Activated gamma-delta T cell treated with anti-CD3 and anti-CD28 coated beads, Interleukin-2, amount 50 U/mL, for 16 hours (primary cell): ENCODE results near the gene FEM1C.

Experiments used
- DNase-seq: peaks from one replicate; pipeline ENCODE4 v3.0.0-alpha.2; 2020; ENCODE audit warnings: low read depth

Gene FEM1C, protein sequence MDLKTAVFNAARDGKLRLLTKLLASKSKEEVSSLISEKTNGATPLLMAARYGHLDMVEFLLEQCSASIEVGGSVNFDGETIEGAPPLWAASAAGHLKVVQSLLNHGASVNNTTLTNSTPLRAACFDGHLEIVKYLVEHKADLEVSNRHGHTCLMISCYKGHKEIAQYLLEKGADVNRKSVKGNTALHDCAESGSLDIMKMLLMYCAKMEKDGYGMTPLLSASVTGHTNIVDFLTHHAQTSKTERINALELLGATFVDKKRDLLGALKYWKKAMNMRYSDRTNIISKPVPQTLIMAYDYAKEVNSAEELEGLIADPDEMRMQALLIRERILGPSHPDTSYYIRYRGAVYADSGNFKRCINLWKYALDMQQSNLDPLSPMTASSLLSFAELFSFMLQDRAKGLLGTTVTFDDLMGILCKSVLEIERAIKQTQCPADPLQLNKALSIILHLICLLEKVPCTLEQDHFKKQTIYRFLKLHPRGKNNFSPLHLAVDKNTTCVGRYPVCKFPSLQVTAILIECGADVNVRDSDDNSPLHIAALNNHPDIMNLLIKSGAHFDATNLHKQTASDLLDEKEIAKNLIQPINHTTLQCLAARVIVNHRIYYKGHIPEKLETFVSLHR

DNA sequence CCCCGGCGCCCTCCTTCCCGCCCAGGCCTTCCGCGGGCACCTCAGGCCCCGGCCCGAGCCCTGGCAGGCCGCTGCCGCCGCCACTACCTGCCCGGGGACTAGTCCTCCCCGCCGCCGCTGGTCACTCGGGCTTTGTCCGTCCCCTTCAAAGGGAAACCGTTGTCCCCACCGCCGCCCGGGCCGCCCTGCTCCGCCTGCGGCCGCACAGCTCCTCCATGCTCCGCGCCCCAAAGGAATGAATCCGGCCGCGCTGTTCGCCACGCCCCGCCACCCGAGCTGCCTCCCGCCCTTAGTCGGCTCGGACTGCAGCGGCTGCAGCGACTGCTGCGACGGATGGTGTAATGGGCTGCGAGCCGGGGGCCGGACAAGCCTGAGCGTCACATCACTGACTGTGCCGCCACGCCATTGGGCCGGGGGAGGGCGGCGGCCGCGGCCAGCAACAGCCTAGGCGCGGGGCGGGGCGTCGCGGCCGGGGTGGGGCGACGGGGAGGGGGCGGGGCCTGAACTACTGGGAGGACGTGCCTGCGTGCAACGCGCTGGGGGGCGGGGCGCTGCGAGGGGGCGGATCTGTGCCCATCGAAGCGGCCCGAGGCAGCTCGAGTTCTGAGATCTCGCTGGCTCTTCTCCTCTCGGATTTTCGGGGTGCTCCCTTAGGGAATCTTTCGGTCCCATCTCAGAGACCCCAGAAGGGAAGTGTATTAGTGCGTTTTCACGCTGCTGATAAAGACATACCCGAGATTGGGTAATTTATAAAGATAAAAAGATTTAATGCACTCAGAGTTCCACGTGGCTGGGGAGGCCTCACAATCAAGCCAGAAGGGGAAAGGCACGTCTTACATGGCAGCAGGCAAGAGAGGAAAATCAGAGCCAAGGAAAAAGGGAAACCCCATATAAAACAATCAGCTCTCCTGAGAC, at the start of gene FEM1C:
Gene FEM1C, minus strand, starts transcription at position 340 of the 915 bp plus-strand sequence. CDS start 1,282 bp downstream, outside the sequence.
- DNase-seq, result peak; percentile 97

DNA sequence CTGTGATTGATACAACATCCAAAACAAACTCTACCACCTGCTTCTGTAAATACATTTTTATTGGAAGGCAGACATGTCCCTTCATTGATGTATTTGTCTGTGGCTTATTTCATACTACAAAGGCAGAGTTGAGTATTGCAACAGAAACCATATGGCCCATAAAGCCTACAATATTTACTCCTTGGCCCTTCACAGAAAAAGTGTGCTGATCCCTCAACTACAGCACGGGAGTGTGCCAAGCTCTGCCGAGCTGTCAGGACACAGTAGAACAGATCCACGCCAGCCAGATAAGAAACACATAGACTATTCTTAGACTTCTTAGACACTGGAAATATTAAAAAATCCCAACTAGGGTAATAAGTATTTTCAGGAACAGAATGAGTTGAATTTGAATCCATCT, 44.5 kb upstream of the FEM1C start:
- DNase-seq, result no peak

DNA sequence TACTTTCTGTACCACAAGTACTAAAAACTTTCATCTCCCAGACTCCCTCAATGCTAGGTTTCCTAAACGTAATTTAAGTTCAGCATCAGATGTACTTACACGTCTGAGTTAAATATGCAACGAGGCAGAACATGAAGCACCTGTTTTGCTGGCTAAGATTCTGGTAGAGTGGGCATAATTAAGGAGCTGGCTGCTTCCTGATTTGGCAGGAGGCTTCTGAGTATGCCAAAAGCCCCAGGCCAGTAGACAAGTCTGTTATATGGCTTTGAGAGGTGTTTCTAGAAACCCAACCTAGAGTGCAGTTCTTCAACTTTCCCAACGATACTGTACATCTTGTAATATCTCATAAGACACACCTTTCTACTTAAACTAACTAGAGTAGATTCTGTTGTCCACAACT, 44.1 kb upstream of the FEM1C start:
- DNase-seq, result no peak

DNA sequence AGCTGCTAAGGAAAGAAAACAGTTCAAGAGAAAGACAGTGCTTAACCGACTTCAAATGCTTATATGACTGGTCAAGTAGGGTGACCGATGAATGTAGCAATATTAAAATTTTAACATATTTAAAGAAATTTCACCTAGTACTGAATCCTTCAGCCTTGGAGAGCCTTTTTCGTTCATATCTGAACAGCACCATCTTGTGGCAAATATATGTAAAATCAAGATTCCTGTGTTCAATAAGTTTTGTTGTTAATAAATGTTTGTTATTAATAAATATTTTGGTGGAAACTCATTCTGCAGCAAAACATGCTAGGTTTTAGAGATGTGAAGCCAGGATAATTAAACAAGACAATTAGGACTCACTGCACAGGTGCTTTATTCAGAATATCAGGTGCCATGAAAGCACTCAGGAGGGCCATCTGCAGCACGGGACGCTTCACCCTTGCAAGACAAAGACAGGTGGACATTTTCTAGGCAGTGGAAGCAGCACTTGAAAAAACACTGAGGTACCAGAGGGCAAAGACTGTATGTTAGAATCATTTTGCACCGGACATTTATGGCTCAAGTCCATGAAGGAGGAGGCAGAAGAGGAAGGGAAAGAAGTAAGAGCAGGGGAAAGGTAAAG, 42.1 kb upstream of the FEM1C start:
- no peak for DNase-seq

DNA sequence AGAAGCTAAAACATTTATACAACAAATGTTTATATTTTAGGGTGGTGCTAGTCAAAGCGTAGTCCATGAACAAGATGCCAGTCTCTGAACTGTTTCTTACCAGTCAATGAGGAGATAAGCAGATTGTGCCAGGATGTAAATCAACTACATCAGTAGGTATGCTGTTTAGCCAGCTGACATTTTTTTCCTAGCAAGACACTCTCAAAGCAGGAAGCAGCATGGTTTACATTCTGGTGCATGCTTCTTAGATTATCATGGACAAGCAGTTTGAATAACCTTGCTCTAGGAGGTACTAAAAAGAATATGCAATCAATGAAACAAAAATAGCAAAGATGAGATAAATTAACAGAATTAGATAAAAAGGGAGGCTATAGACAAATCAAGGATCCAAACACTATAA, 40.7 kb upstream of the FEM1C start:
- no peak for DNase-seq

DNA sequence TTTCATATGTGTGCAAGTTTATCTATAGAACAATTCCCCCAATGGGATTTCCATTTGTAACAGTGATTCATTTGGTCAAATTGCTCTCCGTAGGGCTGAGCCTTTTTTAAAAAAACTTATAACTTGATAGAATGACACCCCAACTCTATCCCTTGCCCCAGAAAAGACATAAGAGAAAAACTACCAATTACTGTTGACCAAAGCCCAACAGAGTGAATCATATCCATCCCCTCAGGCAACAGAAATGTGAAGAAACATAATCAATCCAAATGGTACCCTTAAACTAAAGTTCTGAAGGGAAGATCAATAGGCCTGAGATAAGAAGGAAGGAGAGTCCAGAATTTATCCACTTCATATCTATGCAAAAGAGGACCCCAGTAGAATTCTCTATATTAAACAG, 39.9 kb upstream of the FEM1C start:
- no peak for DNase-seq

DNA sequence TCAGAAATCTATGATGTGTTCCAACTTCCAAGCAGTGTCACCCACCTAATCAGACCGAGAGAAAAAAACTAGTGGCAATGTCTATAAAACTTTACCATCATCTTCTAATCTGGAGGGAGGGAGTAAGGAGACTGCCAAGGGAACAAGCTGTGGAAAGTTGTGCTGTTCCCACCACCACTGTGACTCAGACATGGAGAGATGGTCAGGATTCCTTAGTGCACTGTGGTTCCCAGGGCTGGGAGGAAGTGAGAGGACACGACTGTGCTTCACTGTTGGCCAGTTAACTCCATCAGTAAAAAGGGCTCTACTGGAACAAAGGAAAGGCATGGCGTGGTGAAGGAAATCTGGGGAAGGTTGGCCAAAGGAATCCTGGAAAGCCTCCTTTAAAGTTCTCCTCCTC, 38.9 kb upstream of the FEM1C start:
- no peak for DNase-seq

DNA sequence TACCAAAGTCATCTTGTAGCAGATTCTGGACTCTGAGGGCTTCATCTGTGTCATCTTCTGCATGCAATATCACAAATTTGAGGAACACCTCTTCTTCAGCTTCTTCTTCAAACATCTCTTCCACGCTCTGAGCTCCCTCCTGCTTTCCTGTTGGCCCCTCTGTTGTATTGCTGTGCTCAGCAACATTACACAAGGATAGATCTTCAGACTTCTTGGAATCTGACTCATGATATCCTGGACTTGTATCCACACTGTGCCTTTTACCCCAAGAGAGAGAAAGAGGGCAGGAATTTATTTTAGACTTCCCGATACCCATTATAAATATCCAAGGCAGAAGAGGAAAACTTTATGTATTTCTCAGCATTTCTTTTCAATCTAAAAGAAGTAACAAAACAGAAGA, 36.4 kb upstream of the FEM1C start:
- DNase-seq, result no peak

DNA sequence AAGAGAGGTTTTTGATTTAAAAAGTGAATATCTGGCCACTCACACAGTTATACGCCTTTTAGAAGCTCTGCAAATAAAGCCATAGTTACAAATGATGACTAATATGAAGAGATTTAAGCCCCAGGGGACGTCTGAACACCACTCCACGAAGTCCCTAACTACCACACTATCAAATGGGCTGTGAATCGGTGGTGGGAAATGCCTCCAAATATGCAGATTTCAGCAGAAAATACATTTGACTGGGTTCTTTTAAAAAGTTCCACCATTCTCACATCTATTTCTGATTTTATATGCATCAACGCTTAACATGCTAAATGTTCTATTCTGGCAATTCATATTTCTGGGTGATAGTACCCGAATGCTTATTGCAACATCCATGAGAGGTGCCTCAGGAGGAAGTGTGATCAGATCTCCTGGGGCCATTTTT, 35.2 kb upstream of the FEM1C start:
- no peak for DNase-seq

DNA sequence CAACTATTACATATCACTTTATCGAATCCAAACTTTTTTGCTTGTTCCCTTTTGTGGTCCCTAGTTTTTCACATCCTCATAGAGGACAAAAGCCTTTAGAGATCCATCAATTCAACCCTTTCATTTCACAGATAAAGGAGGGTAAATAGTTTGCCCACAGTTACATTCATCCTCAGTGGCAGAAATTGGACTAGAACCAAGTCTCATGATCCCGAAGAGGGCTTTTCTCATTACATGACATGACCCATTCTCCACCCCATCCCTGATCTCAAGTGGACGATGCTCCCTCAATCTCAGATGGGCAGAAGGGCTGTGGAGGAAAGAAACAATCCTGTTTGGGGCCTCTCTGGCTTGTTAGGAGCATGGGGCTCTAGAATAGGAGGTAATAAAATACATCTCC, 34.6 kb upstream of the FEM1C start:
- no peak for DNase-seq

DNA sequence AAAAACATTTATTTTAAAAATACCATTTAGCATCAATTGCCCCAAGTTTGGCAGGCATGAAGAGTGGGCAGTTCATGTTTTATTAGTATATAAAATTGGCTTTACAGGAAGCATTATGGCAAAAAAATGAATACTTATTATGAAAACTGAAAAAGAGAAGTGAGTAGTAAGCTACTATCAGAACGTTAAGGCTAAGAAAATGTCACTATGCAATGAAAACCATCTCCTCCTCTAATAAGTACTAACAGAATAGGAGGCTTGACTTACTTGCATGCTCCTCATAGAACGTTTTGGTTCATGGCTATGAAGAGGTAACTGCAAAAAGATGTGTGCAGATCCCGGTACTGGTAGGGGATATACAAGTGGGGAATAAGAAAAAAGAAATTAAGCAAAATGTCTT, 34.1 kb upstream of the FEM1C start:
- no peak for DNase-seq

DNA sequence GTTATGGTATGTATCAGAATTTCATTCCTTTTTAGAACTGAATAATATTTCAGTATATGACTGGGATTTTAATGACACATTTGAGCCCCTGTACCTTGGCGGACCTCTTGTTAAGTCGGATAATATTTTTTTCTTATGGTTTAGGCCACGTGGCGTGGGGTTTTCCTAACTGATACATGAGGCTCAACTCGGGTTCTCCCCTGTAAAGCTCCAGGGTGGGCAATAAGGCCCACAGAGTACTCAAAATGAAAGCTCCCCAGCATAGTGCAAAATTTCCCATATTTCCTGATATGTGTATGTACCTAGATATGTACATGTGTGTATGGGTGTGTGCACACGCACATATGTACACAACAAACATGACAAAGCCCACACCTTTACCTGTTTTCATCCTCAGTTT, 33.2 kb upstream of the FEM1C start:
- no peak for DNase-seq

DNA sequence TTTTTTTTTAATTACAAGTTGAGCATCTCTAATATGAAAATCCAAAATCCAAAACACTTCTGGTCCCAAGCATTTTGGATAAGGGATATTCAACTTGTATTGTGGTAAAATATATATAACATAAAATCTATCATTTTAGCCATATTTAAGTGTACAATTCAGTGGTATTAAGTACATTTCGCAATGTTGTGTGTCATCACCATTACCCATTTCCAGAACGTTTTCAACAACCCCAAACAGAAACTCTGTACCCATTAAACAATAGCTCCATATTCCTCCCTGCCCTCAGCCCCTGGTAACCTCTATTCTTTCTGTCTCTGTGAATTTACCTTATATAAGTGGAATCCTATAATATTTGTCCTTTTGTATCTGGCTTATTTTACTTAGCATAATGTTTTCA, 32.8 kb upstream of the FEM1C start:
- no peak for DNase-seq

DNA sequence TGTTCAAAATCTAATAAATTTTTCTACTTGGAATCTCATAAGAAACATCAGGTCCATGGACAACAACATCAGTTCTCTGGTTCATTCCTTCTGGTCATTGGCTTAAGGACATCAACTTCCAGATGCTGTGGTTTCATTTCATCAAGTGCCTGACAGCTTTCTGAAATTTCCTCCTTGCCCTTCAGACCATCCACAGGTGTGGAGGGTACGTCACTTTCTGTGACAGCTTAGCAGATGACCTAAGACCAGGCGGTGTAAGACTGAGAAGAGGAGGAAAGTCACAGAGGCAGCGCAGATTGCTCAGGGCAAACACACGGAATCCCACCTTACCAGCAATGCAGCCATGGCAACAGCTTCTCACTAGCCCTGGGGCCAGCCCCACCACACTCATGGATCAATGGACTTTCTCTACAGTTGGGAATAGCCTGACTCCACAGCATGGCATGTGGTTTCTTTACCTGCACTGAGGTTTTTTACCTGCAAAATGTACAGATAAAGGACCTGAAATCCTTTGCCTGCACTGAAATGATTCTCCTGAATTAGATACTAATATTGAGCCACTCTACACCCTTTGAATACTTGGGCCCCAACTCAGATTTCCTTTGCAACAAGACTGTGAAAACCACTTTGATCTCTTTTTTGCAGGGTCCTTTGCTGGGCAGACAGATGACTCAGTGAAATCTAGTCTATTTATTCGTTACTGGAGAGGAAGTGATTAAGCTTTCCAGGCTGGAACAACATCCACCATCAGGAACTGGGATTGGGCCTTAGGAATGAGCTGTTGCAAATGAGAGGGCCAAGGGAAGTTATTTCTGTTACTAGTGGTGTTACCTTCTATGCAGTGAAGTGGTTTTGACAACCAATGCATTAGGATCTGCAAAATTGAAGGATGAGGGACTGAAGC, 30.8 kb upstream of the FEM1C start:
- no peak for DNase-seq

DNA sequence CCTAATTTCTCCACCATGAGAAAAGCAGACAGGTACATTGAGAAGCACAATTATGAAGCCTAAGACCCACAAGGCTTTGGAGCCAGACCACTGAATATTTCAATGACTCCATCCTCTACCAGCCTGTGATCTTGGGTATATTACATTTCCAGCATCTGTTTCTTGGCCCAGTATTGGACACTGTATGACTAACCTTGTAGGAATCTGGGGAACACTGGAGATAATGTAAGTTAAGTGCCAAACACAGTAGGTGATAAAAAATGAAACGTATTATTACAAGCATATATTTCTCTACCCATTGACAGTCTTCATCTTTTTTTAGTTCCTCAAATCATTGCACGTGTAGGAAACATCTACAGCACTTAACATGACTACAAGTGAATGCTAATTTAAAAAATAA, 28.6 kb upstream of the FEM1C start:
- DNase-seq, result no peak

DNA sequence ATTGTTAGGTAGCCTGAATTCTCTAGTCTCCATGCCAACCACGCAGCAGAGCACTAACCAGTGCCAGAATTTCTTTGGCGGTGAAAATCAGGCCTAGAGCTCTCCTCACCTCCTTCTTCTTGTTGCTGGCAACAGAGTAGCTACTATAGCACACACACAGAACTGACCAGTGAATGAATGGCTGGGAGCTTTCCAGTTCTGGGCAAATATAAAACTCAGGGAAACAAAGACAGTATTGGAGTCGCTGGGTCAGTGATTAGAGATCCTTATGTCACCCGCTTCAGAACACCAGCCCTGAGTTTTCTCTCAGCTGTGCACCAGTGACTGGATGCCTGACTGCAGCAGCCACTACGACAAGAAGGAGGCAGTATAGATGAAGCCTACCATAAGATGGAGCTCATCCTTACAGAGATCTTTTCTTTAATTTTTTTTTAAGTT, 26.9 kb upstream of the FEM1C start:
- no peak for DNase-seq

DNA sequence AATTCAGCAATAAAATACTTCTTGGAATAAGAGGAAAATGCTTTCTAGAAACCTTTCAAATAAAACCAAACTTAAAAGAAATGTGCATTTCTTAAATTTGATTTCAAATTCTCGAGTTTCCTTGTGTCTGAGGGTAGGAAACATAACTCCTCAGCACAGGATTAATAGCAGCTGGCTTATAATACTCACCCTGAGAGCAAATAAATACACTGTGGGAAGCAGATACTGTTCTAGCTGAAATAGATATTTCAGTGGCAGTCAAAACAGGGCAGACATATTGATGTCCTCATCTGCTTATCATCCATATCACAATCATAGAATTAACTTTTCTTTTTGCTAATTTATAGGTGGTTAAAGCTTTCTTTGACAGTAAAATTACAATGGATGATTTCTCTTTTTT, 24.1 kb upstream of the FEM1C start:
- DNase-seq, result no peak

DNA sequence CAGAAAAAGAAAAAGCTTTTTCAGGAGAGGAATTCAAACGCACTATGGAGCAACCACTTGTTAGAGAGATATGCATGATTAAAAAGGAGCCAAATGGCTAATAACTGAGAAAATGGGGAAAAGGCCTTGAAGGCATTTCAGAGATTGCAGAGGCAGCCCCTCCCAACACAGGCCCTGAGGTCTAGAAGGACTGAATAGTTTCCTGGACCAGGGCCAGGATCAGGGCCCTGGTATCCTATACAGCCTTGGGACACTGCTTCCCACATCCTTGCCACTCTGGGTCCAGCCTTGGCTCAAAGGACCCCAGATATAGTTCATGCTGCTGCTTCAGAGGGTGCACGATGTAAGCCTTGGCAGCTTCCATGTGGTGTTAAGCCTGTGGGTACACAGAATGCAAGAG, 20.7 kb upstream of the FEM1C start:
- DNase-seq, result no peak

DNA sequence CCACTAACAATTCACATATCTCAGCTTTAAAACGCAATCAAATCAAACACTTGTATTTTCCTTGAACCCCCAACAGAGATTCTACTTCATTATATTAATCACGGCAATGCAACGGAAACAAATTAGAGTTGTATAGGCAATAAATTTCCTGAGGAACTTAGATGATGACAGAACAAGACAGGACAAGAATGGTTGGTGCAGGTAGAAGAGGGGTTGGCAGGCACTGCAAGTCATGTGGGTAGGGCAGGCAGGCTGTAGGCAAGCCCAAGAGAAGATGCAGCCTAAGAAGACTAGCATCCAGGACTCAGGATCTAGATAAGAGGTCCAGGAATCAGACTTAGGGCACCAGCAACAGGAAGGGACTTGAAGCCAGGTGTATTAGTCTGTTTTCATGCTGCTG, 16.6 kb upstream of the FEM1C start:
- no peak for DNase-seq

DNA sequence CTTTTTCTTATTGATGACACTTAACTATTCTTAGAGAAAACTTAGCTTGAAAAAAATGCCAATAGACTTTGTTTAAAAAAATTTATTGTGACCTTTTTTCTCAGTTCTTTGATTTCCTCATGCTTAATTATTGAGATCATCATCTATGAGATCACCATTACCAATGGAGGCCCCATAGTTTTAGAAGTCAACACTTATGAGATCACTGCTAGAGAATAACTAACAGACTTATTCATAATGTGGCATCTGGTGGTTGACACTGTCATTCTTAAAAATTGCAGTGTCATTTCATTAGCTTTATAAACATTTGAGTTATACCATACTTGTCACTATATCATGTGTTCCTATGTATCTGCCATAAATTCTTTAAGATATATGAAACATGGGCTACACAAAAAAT, 14.9 kb upstream of the FEM1C start:
- no peak for DNase-seq

DNA sequence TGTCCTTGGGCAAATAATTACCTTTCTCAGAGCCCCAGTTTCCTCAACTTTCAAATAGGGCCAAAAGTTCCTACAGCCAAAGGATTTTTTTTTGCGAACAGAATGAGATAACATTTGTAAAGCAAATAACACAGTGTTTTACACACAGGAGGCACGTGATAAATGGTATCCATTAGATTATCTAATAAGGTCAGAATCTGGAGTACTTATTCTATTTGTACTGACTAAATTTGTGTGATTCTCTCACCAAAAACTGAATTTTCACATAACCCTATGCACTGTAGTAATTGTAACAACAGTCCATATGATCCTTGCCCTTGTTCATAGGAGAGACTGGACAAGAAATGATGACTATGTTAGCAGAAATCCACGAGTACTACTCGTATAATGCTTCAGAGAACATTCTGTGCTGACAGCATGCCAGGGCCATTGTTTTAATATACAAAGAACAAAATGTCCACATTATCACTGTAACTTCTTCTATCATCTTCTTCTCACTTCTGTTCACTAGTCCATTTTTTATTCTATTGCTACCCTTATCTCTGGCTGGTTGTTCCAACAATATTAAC, 13.9 kb upstream of the FEM1C start:
- DNase-seq, result no peak
